Naive thymus-derived CD8-positive, alpha-beta T cell (primary cell): ENCODE data around the gene ARFRP1. TPM values are rescaled to one million over a fixed set of nuclear protein-coding genes. Genes with fewer than 3 reads are reported as not detected.

Source experiments
- ATAC-seq, 2 donors: fragments of 150-1000 bp; cut with Tn5 transposase in 1 of 2; sonication (Bioruptor Pico), chemical (Tn5 transposase) in 1 of 2; 1 replicate in 1 of 2; 2 replicates in 1 of 2; pipeline ENCODE4 v1.10.0; 2021; ENCODE audit warnings: mild to moderate bottlenecking in 2 of 2, moderate library complexity in 2 of 2
- POLR2A ChIA-PET: fragments of 350-600 bp; sonication (Branson Sonifier 250); formaldehyde crosslinking; loops from one replicate; lab custom pipeline; 2021; ENCODE audit warnings: antibody characterized with exemption; lab: Charles Lee
- DNase-seq, 10 donors: peaks; one replicate each; pipeline versions ENCODE4 v3.0.0 to v3.0.0-alpha.2; 2020 to 2022
- H3K27ac Mint-ChIP-seq, 10 donors: one replicate each; pipeline ENCODE4 v1.8.0; 2020 to 2022; ENCODE audit warnings: mild to moderate bottlenecking in 10 of 10, mixed read lengths in 10 of 10, moderate library complexity in 4 of 10, inconsistent platforms in 1 of 10
- H3K27me3 Mint-ChIP-seq, 5 donors: one replicate each; pipeline ENCODE4 v1.8.0; 2021 to 2022; ENCODE audit warnings: mixed read lengths in 5 of 5
- H3K36me3 Mint-ChIP-seq, 3 donors: one replicate each; pipeline ENCODE4 v1.8.0; 2020 to 2022; ENCODE audit warnings: mixed read lengths in 3 of 3, mild to moderate bottlenecking in 2 of 3, inconsistent platforms in 1 of 3
- H3K4me1 Mint-ChIP-seq, 4 donors: one replicate each; pipeline ENCODE4 v1.8.0; 2021 to 2022; ENCODE audit warnings: mixed read lengths in 4 of 4
- H3K4me3 Mint-ChIP-seq, 10 donors: one replicate each; pipeline ENCODE4 v1.8.0; 2020 to 2022; ENCODE audit warnings: mild to moderate bottlenecking in 10 of 10, mixed read lengths in 10 of 10, moderate library complexity in 6 of 10, inconsistent platforms in 1 of 10
- H3K9me3 Mint-ChIP-seq, 9 donors: one replicate each; pipeline ENCODE4 v1.8.0; 2020 to 2022; ENCODE audit warnings: mixed read lengths in 9 of 9, mild to moderate bottlenecking in 3 of 9, inconsistent platforms in 1 of 9, moderate library complexity in 1 of 9
- polyA plus RNA-seq, 3 donors: library from polyadenylated mRNA; unstranded; fragments of 300-500 nt; fragmentation: Illumina TruSeq; gene quantifications; one replicate each; pipeline ENCODE4 v1.2.3, GENCODE V29; 2021
- total RNA-seq, 8 experiments: library from RNA in 2 of 8; stranded (reverse) in 2 of 8; gene quantifications; one replicate each; pipeline ENCODE4 v1.2.3 and lab custom pipeline; 2021 to 2026

Gene ARFRP1
- total and polyA plus RNA-seq, 5 experiments from 2014 or later = 60.1 to 108 (median 92.1) TPM

DNA sequence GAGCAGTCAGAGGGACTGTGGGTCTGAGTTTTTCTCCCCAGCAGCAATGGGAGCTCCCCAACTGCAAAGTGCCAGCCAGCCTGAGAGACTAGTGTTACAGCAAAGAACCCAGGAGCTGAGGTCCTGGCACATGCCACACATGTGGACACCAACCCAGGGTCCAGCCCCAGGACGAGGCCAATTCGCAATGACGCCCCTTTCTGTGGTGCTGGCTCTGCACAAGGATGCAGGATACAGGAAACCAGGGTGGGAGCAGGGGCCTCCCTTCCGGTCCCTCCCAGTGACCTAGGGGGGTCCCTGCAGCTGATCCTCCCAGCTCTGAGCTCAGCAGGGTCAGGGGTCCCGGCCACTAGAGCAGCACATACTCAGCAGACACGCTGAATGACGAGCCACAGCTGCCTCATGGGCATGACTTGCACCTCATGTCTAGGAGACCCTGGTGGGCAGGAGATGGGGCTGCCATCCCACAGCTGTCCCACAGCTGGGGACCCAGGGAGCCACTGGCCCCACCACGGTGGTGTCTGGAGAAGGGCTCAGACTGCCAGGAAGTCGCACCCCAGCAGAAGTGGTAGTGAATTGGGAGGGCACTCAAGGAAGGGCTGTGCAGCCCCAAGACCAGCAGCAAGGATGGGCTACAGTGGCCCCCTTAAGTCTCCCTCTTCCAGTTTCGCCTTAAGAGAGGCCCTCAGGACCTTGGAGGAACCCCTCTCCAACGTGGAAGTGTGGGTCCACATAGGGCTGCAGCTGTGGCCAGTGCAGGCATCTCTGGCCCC lies 3.6 kb downstream of the ARFRP1 start:
- H3K36me3 Mint-ChIP-seq = peaks cover 0 to 27% (median 0%) of the 10 kb centered on the region in 3 donors
- DNase-seq (peak in 2 of 10 donors; percentile 3 to 58), ATAC-seq (no peak)
- peak overlapping the region in 2 of 10 donors; percentile 25 to 40 for H3K27ac Mint-ChIP-seq
- no peaks in the 10 kb centered on the region for H3K27me3 Mint-ChIP-seq
- POLR2A ChIA-PET = interaction anchor here (1.1 to 2.5 kb wide), 3 partner anchors 26 to 51 kb away, joined by 3 to 7 read pairs (median 6); partner anchors contain the start of gene LIME1
- H3K4me3 Mint-ChIP-seq = no peak overlapping the region
- peaks cover 15 to 31% (median 28%) of the 10 kb centered on the region in 4 donors for H3K4me1 Mint-ChIP-seq
- H3K9me3 Mint-ChIP-seq = no peaks in the 10 kb centered on the region

DNA sequence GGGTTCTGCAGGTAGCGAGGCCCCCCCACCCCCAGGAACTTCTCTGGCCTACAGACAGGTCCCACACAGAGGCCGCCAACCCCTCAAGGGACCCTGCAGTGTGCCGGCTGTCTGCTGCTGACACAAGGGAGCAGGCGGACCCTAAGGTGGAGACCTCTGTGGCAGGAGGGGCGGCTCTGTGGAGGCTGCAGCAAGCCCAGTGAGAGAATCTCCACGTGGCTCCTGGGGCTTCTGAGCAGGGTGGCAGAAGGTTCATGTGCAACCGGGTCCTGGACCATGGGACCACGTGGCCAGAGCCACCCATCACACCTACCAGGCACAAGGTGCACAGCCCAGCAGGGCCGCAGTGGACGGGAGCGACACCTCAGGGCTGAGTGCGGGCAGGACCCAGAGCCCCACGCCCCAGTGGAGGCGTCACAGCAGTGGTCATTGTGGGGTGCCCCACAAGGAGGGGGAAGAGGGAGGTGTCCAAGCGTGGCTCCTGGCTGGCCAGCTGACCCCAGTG lies 4.3 kb downstream of the ARFRP1 start:
- H3K4me3 Mint-ChIP-seq = no peak overlapping the region
- ATAC-seq (no peak), DNase-seq (no peak)
- peak overlapping the region in 1 of 10 donors; percentile 62 for H3K27ac Mint-ChIP-seq
- H3K27me3 Mint-ChIP-seq = no peaks in the 10 kb centered on the region
- H3K4me1 Mint-ChIP-seq = peaks cover 12 to 25% (median 22%) of the 10 kb centered on the region in 4 donors
- peaks cover 0 to 22% (median 0%) of the 10 kb centered on the region in 3 donors for H3K36me3 Mint-ChIP-seq
- H3K9me3 Mint-ChIP-seq = no peaks in the 10 kb centered on the region
- POLR2A ChIA-PET = interaction anchor here (0.8 to 2.5 kb wide), 4 partner anchors 27 to 77 kb away, joined by 3 to 7 read pairs (median 4); partner anchors contain the start of gene LIME1

GRCh38 chr20:63702751-63703470 lies 4.9 kb downstream of the ARFRP1 start:
- peak overlapping the region in 5 of 10 donors; percentile 14 to 75 (median 43) for H3K27ac Mint-ChIP-seq
- no peaks in the 10 kb centered on the region for H3K27me3 Mint-ChIP-seq
- peaks cover 0 to 21% (median 0%) of the 10 kb centered on the region in 3 donors for H3K36me3 Mint-ChIP-seq
- no peaks in the 10 kb centered on the region for H3K9me3 Mint-ChIP-seq
- H3K4me3 Mint-ChIP-seq = no peak overlapping the region
- ATAC-seq (no peak), DNase-seq (peak in 1 of 10 donors; percentile 51)
- peaks cover 11 to 25% (median 21%) of the 10 kb centered on the region in 4 donors for H3K4me1 Mint-ChIP-seq
- POLR2A ChIA-PET = interaction anchor here (0.8 to 2.5 kb wide), 3 partner anchors 28 to 77 kb away, joined by 3 to 7 read pairs (median 6); partner anchors contain the start of gene LIME1

GRCh38 chr20:63702036-63702665 lies 5.6 kb downstream of the ARFRP1 start:
- Mint-ChIP-seq H3K9me3 (no peaks in the 10 kb centered on the region), H3K27ac (peak overlapping the region in 7 of 10 donors; percentile 10 to 75 (median 49)), H3K4me3 (no peak overlapping the region), H3K27me3 (no peaks in the 10 kb centered on the region), H3K36me3 (peaks cover 0 to 21% (median 0%) of the 10 kb centered on the region in 3 donors), H3K4me1 (peaks cover 14 to 31% (median 24%) of the 10 kb centered on the region in 4 donors)
- POLR2A ChIA-PET = interaction anchor here (1.2 to 2.5 kb wide), 2 partner anchors 15 to 34 kb away, joined by 4 to 7 read pairs; partner anchors contain the start of gene LIME1
- peak in 1 of 10 donors; percentile 4 for DNase-seq
- ATAC-seq = no peak

DNA sequence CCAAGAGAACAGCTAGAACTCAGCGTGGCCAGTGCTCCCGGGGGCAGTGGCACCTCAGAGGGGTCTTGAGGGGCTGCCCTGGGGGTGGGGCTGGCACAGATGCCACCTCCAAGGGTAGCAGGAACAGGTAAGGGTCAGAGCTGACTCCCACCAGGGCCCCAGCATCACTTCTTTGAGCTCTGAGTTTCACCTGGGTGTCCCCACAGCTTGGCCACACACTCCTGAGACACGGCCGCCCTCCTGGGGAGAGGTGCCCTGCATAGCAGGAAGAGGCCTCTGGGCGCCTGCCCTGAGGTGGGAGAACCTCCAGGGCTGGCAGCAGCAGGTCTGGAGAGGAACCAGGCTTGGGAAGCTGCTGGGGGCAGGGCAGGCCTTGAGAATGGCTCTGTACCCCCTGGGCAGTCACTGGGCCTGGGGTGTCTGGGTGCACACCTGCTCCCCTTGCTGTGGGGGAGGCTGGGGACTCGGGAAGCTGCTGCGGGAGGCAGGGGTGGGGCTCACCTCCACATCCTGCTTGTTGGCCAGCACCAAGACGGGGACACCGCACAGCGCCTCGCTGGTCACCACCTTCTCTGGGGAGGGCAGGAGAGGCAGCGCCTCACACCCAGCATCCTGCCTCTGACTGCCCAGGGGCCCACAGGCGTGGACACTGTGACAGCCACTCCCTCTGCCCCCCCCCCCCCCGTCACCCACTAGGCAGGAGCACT lies 6.3 kb downstream of the ARFRP1 start:
- H3K4me3 Mint-ChIP-seq = no peak overlapping the region
- DNase-seq (peak in 2 of 10 donors; percentile 6 to 57), ATAC-seq (no peak)
- H3K4me1 Mint-ChIP-seq = peaks cover 10 to 27% (median 20%) of the 10 kb centered on the region in 4 donors
- peak overlapping the region in 1 of 10 donors; percentile 53 for H3K27ac Mint-ChIP-seq
- H3K27me3 Mint-ChIP-seq = no peaks in the 10 kb centered on the region
- POLR2A ChIA-PET = interaction anchor here (0.6 to 1.3 kb wide), 3 partner anchors 14 to 81 kb away, joined by 3 to 4 read pairs (median 3); no protein-coding TSS in a partner anchor
- peaks cover 0 to 17% (median 0%) of the 10 kb centered on the region in 3 donors for H3K36me3 Mint-ChIP-seq
- no peaks in the 10 kb centered on the region for H3K9me3 Mint-ChIP-seq

GRCh38 chr20:63701051-63701328 lies 6.8 kb downstream of the ARFRP1 start:
- no peak for ATAC-seq
- peak in 1 of 10 donors; percentile 59 for DNase-seq
- H3K4me1 Mint-ChIP-seq = peaks cover 12 to 29% (median 19%) of the 10 kb centered on the region in 4 donors
- no peaks in the 10 kb centered on the region for H3K9me3 Mint-ChIP-seq
- POLR2A ChIA-PET = interaction anchor here (1.3 kb wide), 1 partner anchor 39 kb away, joined by 3 read pairs; no protein-coding TSS in a partner anchor
- H3K27me3 Mint-ChIP-seq = no peaks in the 10 kb centered on the region
- peak overlapping the region in 1 of 10 donors; percentile 53 for H3K27ac Mint-ChIP-seq
- H3K36me3 Mint-ChIP-seq = peaks cover 0 to 17% (median 0%) of the 10 kb centered on the region in 3 donors
- H3K4me3 Mint-ChIP-seq = no peak overlapping the region

GRCh38 chr20:63700199-63701050 lies 7.4 kb downstream of the ARFRP1 start:
- ATAC-seq (no peak), DNase-seq (peak in 2 of 10 donors; percentile 6 to 60)
- Mint-ChIP-seq H3K27me3 (no peaks in the 10 kb centered on the region), H3K27ac (no peak overlapping the region), H3K36me3 (peaks cover 0 to 13% (median 0%) of the 10 kb centered on the region in 3 donors), H3K9me3 (no peaks in the 10 kb centered on the region), H3K4me1 (peaks cover 12 to 27% (median 18%) of the 10 kb centered on the region in 4 donors), H3K4me3 (no peak overlapping the region)
- POLR2A ChIA-PET = interaction anchor here (1.3 to 4.4 kb wide), 3 partner anchors 7 to 38 kb away, joined by 3 to 28 read pairs (median 15); partner anchors contain the start of genes ARFRP1, LIME1 and ZGPAT

DNA sequence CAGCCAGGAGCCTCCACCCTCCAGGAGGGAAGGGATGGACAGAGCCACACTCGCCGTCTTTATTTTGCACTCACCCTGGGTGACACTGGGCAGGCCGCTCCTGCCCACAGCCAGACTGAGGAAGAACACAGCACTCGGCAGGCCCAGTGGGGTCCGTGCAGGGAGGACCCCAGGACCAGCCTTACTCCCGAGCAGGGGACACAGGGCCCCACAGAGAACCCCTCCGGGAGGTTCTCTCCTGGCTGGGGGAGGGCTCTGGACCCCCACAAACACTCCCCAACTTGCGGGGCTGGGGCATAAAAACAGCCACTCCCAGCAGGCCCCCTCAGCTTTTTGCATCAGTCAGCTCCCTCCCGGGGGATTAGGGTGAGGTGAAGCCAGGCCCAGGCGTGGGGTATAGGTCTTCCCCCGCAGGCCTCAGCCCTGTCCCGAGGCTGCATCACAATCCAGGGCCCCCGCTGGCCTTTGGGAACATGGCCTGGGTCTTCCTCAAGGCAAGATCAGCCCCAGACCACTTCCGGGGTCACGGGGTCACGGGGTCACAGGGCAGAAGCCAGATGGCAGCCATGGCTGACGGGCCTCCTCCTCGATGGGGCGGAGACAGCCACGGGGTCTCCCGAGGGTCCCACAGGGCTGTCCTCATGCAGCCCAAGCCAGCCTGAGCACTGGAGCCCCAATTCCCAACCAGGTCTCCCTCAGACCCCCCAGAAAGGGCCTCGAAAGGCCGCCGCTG lies 8.1 kb downstream of the ARFRP1 start:
- no peak for ATAC-seq
- no peak overlapping the region for H3K4me3 Mint-ChIP-seq
- H3K9me3 Mint-ChIP-seq = no peaks in the 10 kb centered on the region
- peaks cover 9 to 24% (median 16%) of the 10 kb centered on the region in 4 donors for H3K4me1 Mint-ChIP-seq
- H3K27ac Mint-ChIP-seq = no peak overlapping the region
- peak in 1 of 10 donors; percentile 49 for DNase-seq
- H3K36me3 Mint-ChIP-seq = peaks cover 0 to 6% (median 0%) of the 10 kb centered on the region in 3 donors
- POLR2A ChIA-PET = interaction anchor here (1.0 to 4.4 kb wide), 5 partner anchors 8 to 173 kb away, joined by 3 to 28 read pairs (median 6); partner anchors contain the start of genes ARFRP1, LIME1, SLC2A4RG and ZGPAT
- H3K27me3 Mint-ChIP-seq = no peaks in the 10 kb centered on the region

DNA sequence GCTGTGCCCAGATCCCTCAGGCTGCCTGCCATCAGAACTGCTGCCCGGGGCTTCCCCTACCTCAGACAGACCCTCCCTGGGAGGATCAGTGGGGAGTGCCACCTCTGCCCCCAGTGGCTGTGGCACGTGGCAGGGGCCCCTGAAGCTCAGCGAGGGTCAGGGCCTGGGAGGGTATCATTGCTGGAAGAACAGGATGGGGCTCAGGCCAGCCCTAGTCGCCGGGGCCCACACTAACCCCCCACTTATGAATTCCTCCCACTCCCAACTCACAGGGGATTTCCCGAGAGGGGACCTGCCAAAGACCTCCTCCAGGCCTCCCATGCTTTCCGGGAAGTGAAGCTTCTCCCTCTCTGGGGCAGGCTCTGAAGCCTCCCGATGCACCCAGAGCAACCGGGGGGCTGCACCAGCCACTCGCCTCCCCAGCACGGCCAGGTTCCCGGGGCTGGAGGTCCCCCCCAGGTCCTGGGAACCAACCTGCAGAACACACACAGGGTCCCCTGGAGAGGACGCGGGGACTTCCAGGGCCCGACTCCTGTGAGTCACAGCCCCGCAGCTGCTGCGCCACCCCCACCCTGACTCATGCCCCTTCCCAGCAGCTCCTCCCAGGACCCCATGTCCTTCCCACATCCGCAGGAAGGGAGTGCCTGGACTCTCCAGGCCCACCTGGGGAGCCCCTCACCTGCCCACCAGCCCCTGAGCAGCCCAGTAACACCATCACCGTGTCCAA lies 8.9 kb downstream of the ARFRP1 start:
- H3K27me3 Mint-ChIP-seq = no peaks in the 10 kb centered on the region
- DNase-seq (no peak), ATAC-seq (no peak)
- H3K4me1 Mint-ChIP-seq = peaks cover 9 to 24% (median 16%) of the 10 kb centered on the region in 4 donors
- no peak overlapping the region for H3K4me3 Mint-ChIP-seq
- peak overlapping the region in 1 of 10 donors; percentile 28 for H3K27ac Mint-ChIP-seq
- peaks cover 0 to 3% (median 0%) of the 10 kb centered on the region in 3 donors for H3K36me3 Mint-ChIP-seq
- H3K9me3 Mint-ChIP-seq = no peaks in the 10 kb centered on the region
- POLR2A ChIA-PET = interaction anchor here (1.0 to 4.4 kb wide), 6 partner anchors 8 to 174 kb away, joined by 3 to 28 read pairs (median 4); partner anchors contain the start of genes ARFRP1, LIME1, SLC2A4RG and ZGPAT
